ENCODE results near the gene OR10G3.
"Not testable (repeated sequence)": the region's sequence is repeated elsewhere in the genome, so short reads cannot be mapped to it uniquely, and the experiment has no call there.

The OR10G3 gene

GRCh38 chr14:21558703-21559170, 21.1 kb downstream of the OR10G3 start:
- H3K4me3 ChIP-seq, result no peak overlapping the region
- no peaks in the 10 kb centered on the region for H3K36me3 ChIP-seq (ENCODE audit: insufficient read depth, low read length)
- H3K27ac ChIP-seq, result no peak overlapping the region
- TF ChIP-seq EZH2 (IDR thresholded peaks at IDR 0.05) (no peak), POLR2AphosphoS5 (IDR thresholded peaks at IDR 0.05; ENCODE audit: borderline replicate concordance, low read depth, low read length) (no peak), FOXP2 (optimal IDR thresholded peaks at IDR 0.05; ENCODE audit: control extremely low read depth, extremely low read length, insufficient read depth) (no peak)
- no peak for DNase-seq (ENCODE audit: low read depth, low spot score)
- H3K9ac ChIP-seq (ENCODE audit: insufficient read length), result no peak overlapping the region
- no peaks in the 10 kb centered on the region for H3K9me3 ChIP-seq (ENCODE audit: low read depth, low read length)

GRCh38 chr14:21557084-21557901, 22.6 kb downstream of the OR10G3 start:
- Histone ChIP-seq H3K36me3 (ENCODE audit: insufficient read depth, low read length) (no peaks in the 10 kb centered on the region), H3K27ac (peak overlapping the region; percentile 15; the same call in 1 of the 2 replicates), H3K9ac (ENCODE audit: insufficient read length) (no peak overlapping the region), H3K4me3 (peak overlapping the region; percentile 77), H3K9me3 (ENCODE audit: low read depth, low read length) (no peaks in the 10 kb centered on the region)
- peak; percentile 98 for DNase-seq (ENCODE audit: low read depth, low spot score)
- no peak for TF ChIP-seq FOXP2 (optimal IDR thresholded peaks at IDR 0.05; ENCODE audit: control extremely low read depth, extremely low read length, insufficient read depth)
- no peak for TF ChIP-seq EZH2 (IDR thresholded peaks at IDR 0.05)
- TF ChIP-seq POLR2AphosphoS5 (IDR thresholded peaks at IDR 0.05; ENCODE audit: borderline replicate concordance, low read depth, low read length), result no peak

GRCh38 chr14:21556378-21557083, 23.3 kb downstream of the OR10G3 start:
- no peaks in the 10 kb centered on the region for H3K36me3 ChIP-seq (ENCODE audit: insufficient read depth, low read length)
- DNase-seq (ENCODE audit: low read depth, low spot score), result no peak
- no peaks in the 10 kb centered on the region for H3K9me3 ChIP-seq (ENCODE audit: low read depth, low read length)
- TF ChIP-seq FOXP2 (optimal IDR thresholded peaks at IDR 0.05; ENCODE audit: control extremely low read depth, extremely low read length, insufficient read depth) (no peak), EZH2 (IDR thresholded peaks at IDR 0.05) (no peak), POLR2AphosphoS5 (IDR thresholded peaks at IDR 0.05; ENCODE audit: borderline replicate concordance, low read depth, low read length) (no peak)
- H3K9ac ChIP-seq (ENCODE audit: insufficient read length), result no peak overlapping the region
- H3K27ac ChIP-seq, result no peak overlapping the region
- no peak overlapping the region for H3K4me3 ChIP-seq

GRCh38 chr14:21553266-21553665, 26.6 kb downstream of the OR10G3 start:
- TF ChIP-seq FOXP2 (optimal IDR thresholded peaks at IDR 0.05; ENCODE audit: control extremely low read depth, extremely low read length, insufficient read depth), result no peak
- TF ChIP-seq POLR2AphosphoS5 (IDR thresholded peaks at IDR 0.05; ENCODE audit: borderline replicate concordance, low read depth, low read length), result no peak
- no peak for TF ChIP-seq EZH2 (IDR thresholded peaks at IDR 0.05)
- H3K9me3 ChIP-seq (ENCODE audit: low read depth, low read length), result no peaks in the 10 kb centered on the region
- no peak overlapping the region for H3K27ac ChIP-seq

GRCh38 chr14:21544588-21544987, 35.3 kb downstream of the OR10G3 start:
- not testable (repeated sequence) for H3K9me3 ChIP-seq (ENCODE audit: low read depth, low read length); H3K4me3 ChIP-seq; H3K36me3 ChIP-seq (ENCODE audit: insufficient read depth, low read length); H3K27ac ChIP-seq; H3K9ac ChIP-seq (ENCODE audit: insufficient read length); DNase-seq (ENCODE audit: low read depth, low spot score)

More at GRCh38 chr14:21553266-21553665, 26.6 kb downstream of the OR10G3 start:
- Histone ChIP-seq H3K36me3 (ENCODE audit: insufficient read depth, low read length) (no peaks in the 10 kb centered on the region), H3K4me3 (no peak overlapping the region), H3K9ac (ENCODE audit: insufficient read length) (no peak overlapping the region)
- no peak for DNase-seq (ENCODE audit: low read depth, low spot score)

GRCh38 chr14:21543963-21544362, 35.9 kb downstream of the OR10G3 start:
- no peak for DNase-seq (ENCODE audit: low read depth, low spot score)
- TF ChIP-seq FOXP2 (optimal IDR thresholded peaks at IDR 0.05; ENCODE audit: control extremely low read depth, extremely low read length, insufficient read depth) (no peak), EZH2 (IDR thresholded peaks at IDR 0.05) (no peak), POLR2AphosphoS5 (IDR thresholded peaks at IDR 0.05; ENCODE audit: borderline replicate concordance, low read depth, low read length) (no peak)
- 0 out of 2 replicates have a peak overlapping the region, but pooled peaks have one; percentile 74 for H3K27ac ChIP-seq
- no peak overlapping the region for H3K4me3 ChIP-seq
- no peak overlapping the region for H3K9ac ChIP-seq (ENCODE audit: insufficient read length)
- no peaks in the 10 kb centered on the region for H3K36me3 ChIP-seq (ENCODE audit: insufficient read depth, low read length)
- H3K9me3 ChIP-seq (ENCODE audit: low read depth, low read length), result no peaks in the 10 kb centered on the region

GRCh38 chr14:21543521-21543960, 36.3 kb downstream of the OR10G3 start:
- Histone ChIP-seq H3K36me3 (ENCODE audit: insufficient read depth, low read length) (no peaks in the 10 kb centered on the region), H3K9me3 (ENCODE audit: low read depth, low read length) (no peaks in the 10 kb centered on the region), H3K27ac (peak overlapping the region; percentile 74), H3K9ac (ENCODE audit: insufficient read length) (no peak overlapping the region), H3K4me3 (no peak overlapping the region)
- no peak for TF ChIP-seq FOXP2 (optimal IDR thresholded peaks at IDR 0.05; ENCODE audit: control extremely low read depth, extremely low read length, insufficient read depth)
- TF ChIP-seq POLR2AphosphoS5 (IDR thresholded peaks at IDR 0.05; ENCODE audit: borderline replicate concordance, low read depth, low read length), result no peak
- no peak for TF ChIP-seq EZH2 (IDR thresholded peaks at IDR 0.05)
- DNase-seq (ENCODE audit: low read depth, low spot score), result no peak

GRCh38 chr14:21541413-21542074, 38.3 kb downstream of the OR10G3 start:
- H3K27ac ChIP-seq, result no peak overlapping the region
- H3K4me3 ChIP-seq, result no peak overlapping the region
- H3K9ac ChIP-seq (ENCODE audit: insufficient read length), result no peak overlapping the region
- DNase-seq (ENCODE audit: low read depth, low spot score), result no peak
- no peaks in the 10 kb centered on the region for H3K36me3 ChIP-seq (ENCODE audit: insufficient read depth, low read length)
- H3K9me3 ChIP-seq (ENCODE audit: low read depth, low read length), result no peaks in the 10 kb centered on the region
- TF ChIP-seq FOXP2 (optimal IDR thresholded peaks at IDR 0.05; ENCODE audit: control extremely low read depth, extremely low read length, insufficient read depth), result no peak
